Kasumi-1 (cell line): ENCODE measurements around the gene STKLD1.
"Not testable (repeated sequence)": the region's sequence is repeated elsewhere in the genome, so short reads cannot be mapped to it uniquely, and the experiment has no call there.

Source experiments
- DNase-seq, 2 experiments: peaks; one replicate each; lab custom pipeline; 2025; lab: John Stamatoyannopoulos, UW

STKLD1 gene

DNA sequence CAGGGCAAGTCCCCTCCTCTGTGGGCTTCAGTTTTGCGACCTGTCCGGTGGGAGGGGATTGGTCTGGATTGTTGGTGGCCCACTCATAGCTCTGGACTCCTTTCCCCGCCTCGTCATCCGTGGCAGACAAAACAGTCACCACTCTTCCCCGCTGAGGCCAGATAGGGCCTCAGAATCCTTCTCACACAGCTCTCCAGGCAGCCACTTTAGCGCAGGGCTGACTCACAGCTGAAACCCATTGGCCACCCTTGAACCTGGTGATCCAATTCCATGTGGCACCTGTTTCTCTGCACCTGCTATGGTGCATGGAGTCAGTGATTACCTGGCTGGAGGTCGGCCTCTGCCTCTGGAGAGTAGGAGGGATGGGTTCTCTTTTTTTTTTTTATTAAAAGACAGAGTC lies 67.8 kb downstream of the STKLD1 start:
- no peak for DNase-seq

- no peak for DNase-seq
Observed at GRCh38 chr9:133445293-133445969, 69.3 kb downstream of the STKLD1 start.

DNA sequence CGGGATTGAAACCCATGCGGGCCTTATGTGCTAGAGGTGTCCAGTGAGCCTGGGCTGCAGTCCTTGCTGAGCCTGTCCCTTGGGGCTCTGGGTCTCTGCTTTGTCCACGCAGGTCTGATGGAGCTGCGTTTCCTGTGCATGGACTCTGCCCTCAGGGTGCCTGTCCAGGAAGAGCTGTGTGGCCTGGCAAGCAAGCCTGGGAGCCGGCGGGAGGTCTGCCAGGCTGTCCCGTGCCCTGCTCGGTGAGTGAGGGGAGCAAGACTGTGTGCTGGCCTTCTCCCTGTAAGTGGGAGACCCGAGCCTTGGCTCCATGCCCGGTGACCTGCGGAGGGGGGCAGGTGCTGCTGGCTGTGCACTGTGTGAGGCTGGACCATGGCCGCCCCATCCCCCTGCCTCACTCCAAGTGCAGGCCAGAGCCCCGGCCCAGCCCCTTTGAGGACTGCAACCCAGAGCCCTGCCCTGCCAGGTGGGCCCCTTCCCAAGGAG lies 72.4 kb downstream of the STKLD1 start:
- DNase-seq, result no peak

- DNase-seq, result no peak
Observed at GRCh38 chr9:133449760-133450159, 73.6 kb downstream of the STKLD1 start.

DNA sequence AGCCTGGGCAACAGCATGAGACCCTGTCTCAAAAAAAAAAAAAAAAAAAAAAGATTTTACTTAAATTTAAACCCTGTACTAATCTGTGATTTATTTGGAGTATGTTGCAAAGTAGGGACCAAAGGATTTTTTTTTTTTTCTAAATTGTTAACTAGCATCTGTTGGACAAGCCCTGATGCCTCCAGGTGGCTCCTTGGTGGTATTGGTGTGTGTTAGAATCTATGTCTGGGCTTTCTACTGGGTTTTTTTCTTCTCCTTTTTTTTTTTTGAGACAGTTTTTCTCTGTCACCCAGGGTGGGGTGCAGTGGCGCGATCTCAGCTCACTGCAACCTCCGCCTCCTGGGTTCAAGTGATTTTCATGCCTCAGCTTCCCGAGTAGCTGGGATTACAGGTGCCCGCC lies 75.7 kb downstream of the STKLD1 start:
- DNase-seq, result not testable (repeated sequence)

DNA sequence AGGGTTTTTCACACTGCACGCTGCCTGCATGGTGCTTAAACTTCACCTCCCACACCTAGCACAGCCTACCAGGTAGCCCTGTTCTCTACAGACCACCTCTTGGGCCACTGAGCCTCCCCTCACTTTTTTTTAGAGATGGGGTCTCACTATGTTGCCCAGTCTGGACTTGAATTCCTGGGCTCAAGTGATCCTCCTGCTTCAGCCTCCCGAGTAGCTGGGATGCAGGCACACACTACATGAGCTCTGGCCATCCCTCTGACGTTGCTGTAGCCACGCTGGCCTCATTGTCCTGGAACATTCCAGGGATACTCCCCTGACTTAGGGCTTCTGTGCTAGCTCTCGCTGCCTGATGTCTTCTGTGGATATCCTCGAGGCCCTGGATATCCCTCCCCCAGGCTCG lies 76.4 kb downstream of the STKLD1 start:
- DNase-seq, result no peak

GRCh38 chr9:133453651-133454050 lies 77.5 kb downstream of the STKLD1 start:
- no peak for DNase-seq

GRCh38 chr9:133454325-133454724 lies 78.2 kb downstream of the STKLD1 start:
- no peak for DNase-seq

GRCh38 chr9:133454943-133455673 lies 78.9 kb downstream of the STKLD1 start:
- DNase-seq, result no peak
